Thymus (tissue), 11 donors: ENCODE data around the gene HNF1B. TPM values are rescaled to one million over a fixed set of nuclear protein-coding genes. Genes with fewer than 3 reads are reported as not detected.

Experiments
- DNase-seq, 9 donors: peaks; one replicate each; pipeline ENCODE4 v3.0.0-alpha.2; 2013; ENCODE audit warnings: low spot score in 9 of 9, low read depth in 6 of 9, missing footprints in 1 of 9
- H3K27ac ChIP-seq, 2 donors: one replicate each; pipeline ENCODE4 v1.5.1; 2013; ENCODE audit warnings: control low read depth in 1 of 2, low read depth in 1 of 2, low read length in 1 of 2, mild to moderate bottlenecking in 1 of 2, moderate library complexity in 1 of 2
- H3K27me3 ChIP-seq, 2 donors: one replicate each; pipeline ENCODE4 v1.5.1; 2013; ENCODE audit warnings: low read length in 1 of 2; ENCODE audit not compliant: control insufficient read depth in 2 of 2, insufficient read depth in 1 of 2
- H3K36me3 ChIP-seq, 2 donors: one replicate each; pipeline ENCODE4 v1.5.1; 2013; ENCODE audit warnings: low read length in 1 of 2, mild to moderate bottlenecking in 1 of 2, moderate library complexity in 1 of 2; ENCODE audit not compliant: control insufficient read depth in 2 of 2, insufficient read depth in 2 of 2
- H3K4me1 ChIP-seq, 2 donors: one replicate each; pipeline ENCODE4 v1.5.1; 2013; ENCODE audit warnings: low read length in 2 of 2; ENCODE audit not compliant: control insufficient read depth in 2 of 2, insufficient read depth in 2 of 2
- H3K4me3 ChIP-seq, 2 donors: one replicate each; pipeline ENCODE4 v1.5.1; 2013; ENCODE audit warnings: low read length in 2 of 2, control low read depth in 1 of 2, mild to moderate bottlenecking in 1 of 2
- H3K9me3 ChIP-seq, 2 donors: one replicate each; pipeline ENCODE4 v1.5.1; 2013; ENCODE audit warnings: low read length in 1 of 2, mild to moderate bottlenecking in 1 of 2; ENCODE audit not compliant: control insufficient read depth in 2 of 2, insufficient read depth in 1 of 2
- WGBS: extraction: QIAGEN DNeasy Blood & Tissue Kit; methylation state at CpG from one replicate; pipeline ENCODE4 v1.1.7; 2013; 5-methylcytosine and 5-hydroxymethylcytosine counted together
- polyA plus RNA-seq: library from polyadenylated mRNA; stranded (reverse); fragments of 200-250 nt; gene quantifications from one replicate; pipeline ENCODE4 v1.2.3, GENCODE V29; 2013
- total RNA-seq: library from RNA; stranded (reverse); fragments of 120-200 nt; gene quantifications from one replicate; pipeline ENCODE4 v1.2.4, GENCODE V29; 2013
- donor health status: healthy.

HNF1B gene
- total and polyA plus RNA-seq, 2 donors: 0.05 to 0.30 TPM

GRCh38 chr17:37766971-37767370 is 22.1 kb upstream of the HNF1B start:
- 64% methylated on average over 6 of the region's 6 CpGs for WGBS
- Histone ChIP-seq H3K4me1 (no peaks in the 10 kb centered on the region), H3K36me3 (no peaks in the 10 kb centered on the region), H3K27ac (no peak overlapping the region), H3K27me3 (peaks cover 8 to 17% of the 10 kb centered on the region in 2 donors), H3K9me3 (no peaks in the 10 kb centered on the region), H3K4me3 (no peak overlapping the region)
- DNase-seq: no peak

- Histone ChIP-seq H3K27ac (no peak overlapping the region), H3K9me3 (no peaks in the 10 kb centered on the region), H3K4me3 (no peak overlapping the region), H3K4me1 (no peaks in the 10 kb centered on the region), H3K36me3 (no peaks in the 10 kb centered on the region), H3K27me3 (peaks cover 9 to 24% of the 10 kb centered on the region in 2 donors)
- no peak for DNase-seq
- WGBS: 61% methylated on average over 3 of the region's 3 CpGs
Observed at GRCh38 chr17:37764383-37764782, 19.5 kb upstream of the HNF1B start.

GRCh38 chr17:37762666-37763065 is 17.8 kb upstream of the HNF1B start:
- no peaks in the 10 kb centered on the region for H3K9me3 ChIP-seq
- no peaks in the 10 kb centered on the region for H3K4me1 ChIP-seq
- H3K27ac ChIP-seq: no peak overlapping the region
- H3K27me3 ChIP-seq: peaks cover 9 to 30% of the 10 kb centered on the region in 2 donors
- no peaks in the 10 kb centered on the region for H3K36me3 ChIP-seq
- 91% methylated on average over 7 of the region's 7 CpGs for WGBS
- no peak for DNase-seq
- no peak overlapping the region for H3K4me3 ChIP-seq

DNA sequence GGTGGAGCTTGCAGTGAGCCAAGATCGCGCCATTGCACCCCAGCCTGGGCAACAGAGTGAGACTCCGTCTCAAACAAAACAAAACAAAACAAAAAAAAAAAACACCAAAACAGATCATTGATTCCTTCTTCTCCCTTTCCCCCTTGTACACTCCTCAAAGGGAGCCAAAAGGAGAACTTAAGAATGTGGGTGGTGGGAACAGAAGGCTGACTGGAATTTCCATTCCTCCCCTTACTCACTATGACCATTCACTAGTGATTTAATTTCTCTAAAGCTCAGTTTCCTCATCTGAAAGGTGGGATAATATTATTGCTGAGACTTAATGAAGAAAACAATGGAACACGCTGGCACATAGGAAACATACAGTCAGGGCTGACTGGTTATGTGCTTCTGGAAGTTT is 17.1 kb upstream of the HNF1B start:
- Histone ChIP-seq H3K9me3 (no peaks in the 10 kb centered on the region), H3K4me3 (no peak overlapping the region), H3K27ac (no peak overlapping the region), H3K4me1 (no peaks in the 10 kb centered on the region), H3K36me3 (no peaks in the 10 kb centered on the region), H3K27me3 (peaks cover 9 to 25% of the 10 kb centered on the region in 2 donors)
- no peak for DNase-seq
- 97% methylated on average over 4 of the region's 4 CpGs for WGBS

DNA sequence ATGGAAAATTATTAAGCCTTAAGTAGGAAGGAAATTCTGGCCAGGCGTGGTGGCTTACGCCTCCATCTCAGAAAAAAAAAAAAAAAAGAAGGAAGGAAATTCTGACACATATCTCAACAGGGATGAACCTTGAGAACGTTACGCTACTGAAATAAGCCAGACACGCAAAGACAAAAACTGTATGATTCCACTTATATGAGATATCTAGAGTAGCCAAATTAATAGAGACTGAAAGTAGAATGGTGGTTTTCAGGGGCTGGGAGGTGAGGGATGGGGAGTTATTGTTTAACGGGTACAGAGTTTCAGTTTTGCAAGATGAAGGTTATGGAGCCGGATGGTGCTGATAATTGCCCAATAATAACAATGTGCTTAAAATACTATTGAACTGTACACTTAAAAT is 16.2 kb upstream of the HNF1B start:
- H3K4me3 ChIP-seq: no peak overlapping the region
- H3K27me3 ChIP-seq: peaks cover 9 to 25% of the 10 kb centered on the region in 2 donors
- DNase-seq: no peak
- no peaks in the 10 kb centered on the region for H3K4me1 ChIP-seq
- no peak overlapping the region for H3K27ac ChIP-seq
- no peaks in the 10 kb centered on the region for H3K9me3 ChIP-seq
- WGBS: 22% methylated on average over 7 of the region's 7 CpGs
- no peaks in the 10 kb centered on the region for H3K36me3 ChIP-seq

DNA sequence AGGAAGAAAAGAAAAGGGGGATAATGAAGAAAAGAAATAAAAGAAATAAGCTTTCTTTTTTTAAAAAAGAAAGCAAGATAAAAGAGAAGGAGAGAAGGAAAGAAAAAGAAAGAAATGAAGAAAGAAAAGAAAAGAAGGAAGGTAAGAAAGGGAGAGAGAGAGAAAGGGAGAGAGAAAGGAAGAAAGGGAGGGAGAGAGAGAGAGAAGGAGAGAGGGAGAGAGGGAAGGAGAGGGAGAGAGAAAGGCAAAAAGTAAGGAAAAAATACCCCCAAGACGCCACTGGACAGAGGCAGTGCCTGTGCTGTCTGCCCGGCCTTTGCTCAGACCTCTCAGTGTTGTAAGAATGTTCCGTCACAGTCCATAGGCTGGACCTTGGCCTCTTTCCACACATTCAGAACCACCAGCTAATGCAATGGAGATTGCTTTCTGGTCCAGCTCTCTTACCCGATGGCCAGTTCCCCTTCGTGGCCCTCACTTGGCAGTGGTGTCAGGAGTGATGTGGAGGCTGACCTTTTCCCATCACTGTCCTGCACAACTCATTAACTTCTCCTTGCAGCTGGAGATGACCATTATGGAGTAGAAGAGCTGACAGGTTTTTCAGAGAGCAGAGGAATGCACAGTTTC is 14.3 kb upstream of the HNF1B start:
- H3K4me1 ChIP-seq: no peaks in the 10 kb centered on the region
- WGBS: 94% methylated on average over 5 of the region's 5 CpGs
- H3K27me3 ChIP-seq: peaks cover 5 to 21% of the 10 kb centered on the region in 2 donors
- no peaks in the 10 kb centered on the region for H3K36me3 ChIP-seq
- no peak for DNase-seq
- H3K4me3 ChIP-seq: no peak overlapping the region
- no peaks in the 10 kb centered on the region for H3K9me3 ChIP-seq
- H3K27ac ChIP-seq: no peak overlapping the region

GRCh38 chr17:37756051-37756450 is 11.2 kb upstream of the HNF1B start:
- WGBS: 92% methylated on average over 3 of the region's 3 CpGs
- H3K27ac ChIP-seq: no peak overlapping the region
- no peaks in the 10 kb centered on the region for H3K9me3 ChIP-seq
- H3K4me3 ChIP-seq: no peak overlapping the region
- H3K4me1 ChIP-seq: no peaks in the 10 kb centered on the region
- peaks cover 6 to 20% of the 10 kb centered on the region in 2 donors for H3K27me3 ChIP-seq
- H3K36me3 ChIP-seq: no peaks in the 10 kb centered on the region
- no peak for DNase-seq

- Histone ChIP-seq H3K4me1 (no peaks in the 10 kb centered on the region), H3K27ac (no peak overlapping the region), H3K36me3 (no peaks in the 10 kb centered on the region), H3K27me3 (peaks cover 6 to 23% of the 10 kb centered on the region in 2 donors), H3K9me3 (no peaks in the 10 kb centered on the region), H3K4me3 (no peak overlapping the region)
- 98% methylated on average over 4 of the region's 4 CpGs for WGBS
- DNase-seq: no peak
Observed at GRCh38 chr17:37755455-37755854, 10.6 kb upstream of the HNF1B start.

GRCh38 chr17:37754363-37754762 is 9.5 kb upstream of the HNF1B start:
- H3K27me3 ChIP-seq: peaks cover 6 to 24% of the 10 kb centered on the region in 2 donors
- H3K4me1 ChIP-seq: no peaks in the 10 kb centered on the region
- H3K4me3 ChIP-seq: no peak overlapping the region
- no peak for DNase-seq
- H3K9me3 ChIP-seq: no peaks in the 10 kb centered on the region
- WGBS: 96% methylated on average over 5 of the region's 5 CpGs
- H3K27ac ChIP-seq: no peak overlapping the region
- H3K36me3 ChIP-seq: no peaks in the 10 kb centered on the region
